OCI-LY1 (cell line): ENCODE data around the gene DRICH1.

Experiments
- EZH2 ChIP-seq: fragments of 200-600 bp; sonication (generic), shearing (Covaris generic); IDR thresholded peaks from 2 replicates; pipeline ENCODE4 v1.8.0; 2017; ENCODE audit warnings: borderline replicate concordance, mixed run types, mild to moderate bottlenecking, antibody characterized with exemption, low read length, moderate library complexity, mixed read lengths
- TF ChIP-seq, protein P1 (sequence below): fragments of 200-600 bp; sonication (generic), shearing (Covaris generic); IDR thresholded peaks from 2 replicates; pipeline ENCODE4 v1.5.1; 2017; ENCODE audit warnings: mild to moderate bottlenecking, antibody characterized with exemption, low read length, moderate library complexity, mixed read lengths

- TF ChIP-seq, protein P1, sequence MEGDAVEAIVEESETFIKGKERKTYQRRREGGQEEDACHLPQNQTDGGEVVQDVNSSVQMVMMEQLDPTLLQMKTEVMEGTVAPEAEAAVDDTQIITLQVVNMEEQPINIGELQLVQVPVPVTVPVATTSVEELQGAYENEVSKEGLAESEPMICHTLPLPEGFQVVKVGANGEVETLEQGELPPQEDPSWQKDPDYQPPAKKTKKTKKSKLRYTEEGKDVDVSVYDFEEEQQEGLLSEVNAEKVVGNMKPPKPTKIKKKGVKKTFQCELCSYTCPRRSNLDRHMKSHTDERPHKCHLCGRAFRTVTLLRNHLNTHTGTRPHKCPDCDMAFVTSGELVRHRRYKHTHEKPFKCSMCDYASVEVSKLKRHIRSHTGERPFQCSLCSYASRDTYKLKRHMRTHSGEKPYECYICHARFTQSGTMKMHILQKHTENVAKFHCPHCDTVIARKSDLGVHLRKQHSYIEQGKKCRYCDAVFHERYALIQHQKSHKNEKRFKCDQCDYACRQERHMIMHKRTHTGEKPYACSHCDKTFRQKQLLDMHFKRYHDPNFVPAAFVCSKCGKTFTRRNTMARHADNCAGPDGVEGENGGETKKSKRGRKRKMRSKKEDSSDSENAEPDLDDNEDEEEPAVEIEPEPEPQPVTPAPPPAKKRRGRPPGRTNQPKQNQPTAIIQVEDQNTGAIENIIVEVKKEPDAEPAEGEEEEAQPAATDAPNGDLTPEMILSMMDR = no peak
- TF ChIP-seq EZH2 = no peak
Observed at GRCh38 chr22:23565305-23565914, 66.7 kb downstream of the DRICH1 start.
